ENCODE measurements around the gene RBMS1. TPM values are rescaled to one million over a fixed set of nuclear protein-coding genes. Genes with fewer than 3 reads are reported as not detected.

The RBMS1 gene
- total RNA-seq, 1 experiment from 2014 or later = 61.9 TPM

DNA sequence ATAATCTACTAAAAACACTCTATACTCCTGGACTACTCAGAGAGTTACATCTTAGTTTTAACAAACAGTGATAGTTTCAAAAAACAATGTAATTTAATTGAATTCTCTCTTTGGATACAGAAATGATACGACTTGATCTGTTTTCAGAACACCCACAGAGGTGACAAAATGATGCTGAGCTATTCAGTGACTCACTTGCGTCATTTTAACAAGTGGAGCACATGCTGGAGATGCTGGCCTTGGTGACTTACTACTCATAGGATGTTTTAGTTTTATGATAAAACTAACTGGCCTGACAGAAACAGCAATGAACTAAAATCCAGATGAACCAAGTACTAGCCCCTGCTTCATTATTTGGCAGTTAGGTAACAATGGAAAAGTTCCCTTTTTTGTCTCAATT lies 192.2 kb downstream of the RBMS1 start:
- Mint-ChIP-seq H3K27me3 (ENCODE audit: unreplicated experiment) (no peaks in the 10 kb centered on the region), H3K36me3 (ENCODE audit: insufficient read depth, unreplicated experiment) (peaks cover 11% of the 10 kb centered on the region), H3K4me1 (ENCODE audit: low read depth, unreplicated experiment) (no peaks in the 10 kb centered on the region), H3K4me3 (ENCODE audit: low read depth, unreplicated experiment) (no peak overlapping the region), H3K27ac (ENCODE audit: unreplicated experiment) (no peak overlapping the region), H3K9me3 (ENCODE audit: low read depth, unreplicated experiment) (no peaks in the 10 kb centered on the region)
- intact Hi-C loops (cut with micrococcal nuclease; ENCODE audit: unreplicated experiment) = no loop called here
- CTCF ChIA-PET = no interaction called here
- TF ChIP-seq, protein P1, sequence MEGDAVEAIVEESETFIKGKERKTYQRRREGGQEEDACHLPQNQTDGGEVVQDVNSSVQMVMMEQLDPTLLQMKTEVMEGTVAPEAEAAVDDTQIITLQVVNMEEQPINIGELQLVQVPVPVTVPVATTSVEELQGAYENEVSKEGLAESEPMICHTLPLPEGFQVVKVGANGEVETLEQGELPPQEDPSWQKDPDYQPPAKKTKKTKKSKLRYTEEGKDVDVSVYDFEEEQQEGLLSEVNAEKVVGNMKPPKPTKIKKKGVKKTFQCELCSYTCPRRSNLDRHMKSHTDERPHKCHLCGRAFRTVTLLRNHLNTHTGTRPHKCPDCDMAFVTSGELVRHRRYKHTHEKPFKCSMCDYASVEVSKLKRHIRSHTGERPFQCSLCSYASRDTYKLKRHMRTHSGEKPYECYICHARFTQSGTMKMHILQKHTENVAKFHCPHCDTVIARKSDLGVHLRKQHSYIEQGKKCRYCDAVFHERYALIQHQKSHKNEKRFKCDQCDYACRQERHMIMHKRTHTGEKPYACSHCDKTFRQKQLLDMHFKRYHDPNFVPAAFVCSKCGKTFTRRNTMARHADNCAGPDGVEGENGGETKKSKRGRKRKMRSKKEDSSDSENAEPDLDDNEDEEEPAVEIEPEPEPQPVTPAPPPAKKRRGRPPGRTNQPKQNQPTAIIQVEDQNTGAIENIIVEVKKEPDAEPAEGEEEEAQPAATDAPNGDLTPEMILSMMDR (IDR thresholded peaks at IDR 0.05; ENCODE audit: unreplicated experiment) = no peak
- no TSS peak for BruUV-seq (replicated peaks)
- no peak for DNase-seq

DNA sequence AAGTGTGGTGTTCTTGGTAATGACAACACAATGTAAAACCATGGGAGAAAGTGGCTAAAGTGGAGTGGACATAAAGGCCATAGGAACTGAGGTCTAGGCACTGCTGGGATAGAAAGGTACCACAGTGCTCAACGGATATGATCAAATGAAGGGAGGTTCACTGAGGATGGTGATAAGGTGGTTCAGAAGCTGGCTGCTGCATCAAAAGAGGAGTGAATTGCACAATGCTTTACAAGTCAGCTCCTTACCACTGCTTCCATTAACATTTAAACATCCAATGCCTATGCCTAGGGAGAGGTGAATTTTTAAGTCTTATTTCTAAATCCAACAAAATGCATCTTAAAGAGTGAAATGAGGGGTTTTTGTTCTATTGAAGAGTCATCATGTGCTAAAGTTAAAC lies 193.4 kb downstream of the RBMS1 start:
- Mint-ChIP-seq H3K36me3 (ENCODE audit: insufficient read depth, unreplicated experiment) (peaks cover 11% of the 10 kb centered on the region), H3K4me1 (ENCODE audit: low read depth, unreplicated experiment) (no peaks in the 10 kb centered on the region)

DNA sequence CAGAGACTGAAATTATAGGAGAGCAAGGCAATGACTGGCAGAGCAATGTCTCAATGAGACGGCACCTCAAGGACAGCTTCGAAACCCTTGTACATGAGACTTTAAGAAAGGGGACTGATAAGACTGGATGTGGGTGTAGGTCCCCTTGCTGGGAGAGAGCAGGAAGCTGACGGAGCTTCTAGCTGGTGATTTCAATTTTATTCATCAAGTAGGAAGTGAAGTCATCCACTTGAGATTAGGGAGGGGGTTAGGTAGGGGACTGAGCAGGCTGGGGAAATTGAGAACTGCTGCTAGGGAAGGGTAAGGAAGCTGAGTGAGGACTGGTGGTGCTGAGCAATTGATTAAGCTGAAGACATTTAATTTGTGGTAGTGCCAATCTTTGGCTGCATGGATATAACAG lies 194.1 kb downstream of the RBMS1 start:
- no peak for DNase-seq
- no peaks in the 10 kb centered on the region for H3K4me1 Mint-ChIP-seq (ENCODE audit: low read depth, unreplicated experiment)
- BruUV-seq (replicated peaks) = no TSS peak
- peaks cover 11% of the 10 kb centered on the region for H3K36me3 Mint-ChIP-seq (ENCODE audit: insufficient read depth, unreplicated experiment)
- no peaks in the 10 kb centered on the region for H3K9me3 Mint-ChIP-seq (ENCODE audit: low read depth, unreplicated experiment)
- H3K4me3 Mint-ChIP-seq (ENCODE audit: low read depth, unreplicated experiment) = no peak overlapping the region
- H3K27ac Mint-ChIP-seq (ENCODE audit: unreplicated experiment) = no peak overlapping the region
- TF ChIP-seq, protein P1 (IDR thresholded peaks at IDR 0.05; ENCODE audit: unreplicated experiment) = no peak
- intact Hi-C loops (cut with micrococcal nuclease; ENCODE audit: unreplicated experiment) = no loop called here
- H3K27me3 Mint-ChIP-seq (ENCODE audit: unreplicated experiment) = no peaks in the 10 kb centered on the region
- CTCF ChIA-PET = interaction anchor here (1.6 kb wide), 1 partner anchor 9 kb away, joined by 3 read pairs; no protein-coding TSS in a partner anchor

More for the DNA sequence above, 193.4 kb downstream of the RBMS1 start:
- CTCF ChIA-PET = interaction anchor here (1.6 kb wide), 1 partner anchor 8 kb away, joined by 3 read pairs; no protein-coding TSS in a partner anchor
- intact Hi-C loops (cut with micrococcal nuclease; ENCODE audit: unreplicated experiment) = no loop called here
- DNase-seq = no peak
- TF ChIP-seq, protein P1 (IDR thresholded peaks at IDR 0.05; ENCODE audit: unreplicated experiment) = no peak
- Mint-ChIP-seq H3K4me3 (ENCODE audit: low read depth, unreplicated experiment) (no peak overlapping the region), H3K27ac (ENCODE audit: unreplicated experiment) (no peak overlapping the region), H3K27me3 (ENCODE audit: unreplicated experiment) (no peaks in the 10 kb centered on the region), H3K9me3 (ENCODE audit: low read depth, unreplicated experiment) (no peaks in the 10 kb centered on the region)
- BruUV-seq (replicated peaks) = no TSS peak

DNA sequence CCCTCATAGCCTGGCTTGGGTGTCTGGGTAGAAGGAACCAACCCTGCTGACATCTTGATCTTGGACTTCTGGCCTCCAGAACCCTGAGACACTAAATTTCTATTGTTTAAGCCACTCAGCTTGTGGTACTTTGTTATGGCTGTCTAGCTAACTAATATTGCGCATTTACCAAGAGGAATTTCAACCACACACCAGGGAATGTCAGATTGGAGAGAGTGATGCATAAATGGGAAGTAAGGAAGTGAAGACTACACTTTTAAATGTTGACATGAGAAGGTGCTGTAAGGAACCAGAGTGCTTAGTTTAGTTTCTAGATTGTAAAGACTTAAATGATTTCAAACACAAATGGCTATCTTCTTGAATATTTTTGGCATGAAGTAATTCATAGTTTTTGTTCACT lies 194.6 kb downstream of the RBMS1 start:
- Mint-ChIP-seq H3K9me3 (ENCODE audit: low read depth, unreplicated experiment) (no peaks in the 10 kb centered on the region), H3K4me3 (ENCODE audit: low read depth, unreplicated experiment) (no peak overlapping the region), H3K4me1 (ENCODE audit: low read depth, unreplicated experiment) (no peaks in the 10 kb centered on the region), H3K36me3 (ENCODE audit: insufficient read depth, unreplicated experiment) (peaks cover 11% of the 10 kb centered on the region), H3K27me3 (ENCODE audit: unreplicated experiment) (no peaks in the 10 kb centered on the region), H3K27ac (ENCODE audit: unreplicated experiment) (no peak overlapping the region)
- no TSS peak for BruUV-seq (replicated peaks)
- TF ChIP-seq, protein P1 (IDR thresholded peaks at IDR 0.05; ENCODE audit: unreplicated experiment) = no peak
- CTCF ChIA-PET = no interaction called here
- intact Hi-C loops (cut with micrococcal nuclease; ENCODE audit: unreplicated experiment) = no loop called here
- DNase-seq = no peak

All from Calu3 (cell line).